AG04449 (cell line): Measurements from ENCODE around the gene SHB.

ENCODE experiments used
- CTCF ChIA-PET: fragments of 350-600 bp; formaldehyde crosslinking; extraction: SDS; loops from one replicate; lab custom pipeline; 2021; ENCODE audit warnings: antibody characterized with exemption; lab: Yijun Ruan, JAX
- POLR2A ChIA-PET: fragments of 400-600, 350-600 bp; formaldehyde crosslinking; extraction: SDS; loops from one replicate; lab custom pipeline; 2020; ENCODE audit warnings: antibody characterized with exemption, inconsistent platforms; lab: Yijun Ruan, JAX
- DNase-seq: peaks from one replicate; pipeline ENCODE4 v3.0.0-alpha.2; 2010; ENCODE audit warnings: low read depth, low spot score
- H3K4me3 ChIP-seq: 2 replicates; pipeline ENCODE4 v1.5.1; 2011; ENCODE audit warnings: low read depth, mild to moderate bottlenecking, control low read depth, low read length
- CTCF ChIP-seq: IDR thresholded peaks from one replicate; pipeline ENCODE4 v1.5.1; 2011; ENCODE audit warnings: mild to moderate bottlenecking, moderate library complexity, low read length, control low read depth, inconsistent platforms; ENCODE audit not compliant: insufficient read depth; ENCODE audit errors: missing control alignments

Gene SHB

GRCh38 chr9:37921168-37921510, 147.9 kb downstream of the SHB start:
- ChIA-PET CTCF (interaction anchor here (1.1 to 1.9 kb wide), 10 partner anchors 9 to 343 kb away, joined by 3 to 5 read pairs (median 4); no protein-coding TSS in a partner anchor), POLR2A (interaction anchor here (0.8 kb wide), 1 partner anchor 10 kb away, joined by 3 read pairs; no protein-coding TSS in a partner anchor)
- no peak for TF ChIP-seq CTCF
- no peak for DNase-seq
- H3K4me3 ChIP-seq: no peak overlapping the region

GRCh38 chr9:37920471-37921167, 148.4 kb downstream of the SHB start:
- H3K4me3 ChIP-seq: no peak overlapping the region
- CTCF ChIA-PET: interaction anchor here (1.1 to 1.9 kb wide), 10 partner anchors 9 to 343 kb away, joined by 3 to 5 read pairs (median 4); no protein-coding TSS in a partner anchor
- TF ChIP-seq CTCF: no peak
- POLR2A ChIA-PET: interaction anchor here (0.8 kb wide), 1 partner anchor 11 kb away, joined by 3 read pairs; no protein-coding TSS in a partner anchor
- DNase-seq: no peak

- TF ChIP-seq CTCF: no peak
- POLR2A ChIA-PET: no interaction called here
Observed at GRCh38 chr9:37919956-37920335, 149.1 kb downstream of the SHB start.

GRCh38 chr9:37919246-37919955, 149.6 kb downstream of the SHB start:
- POLR2A ChIA-PET: no interaction called here
- TF ChIP-seq CTCF: no peak
- CTCF ChIA-PET: interaction anchor here (1.9 to 18.1 kb wide), 3 partner anchors 8 to 344 kb away, joined by 5 to 214 read pairs (median 12); no protein-coding TSS in a partner anchor
- no peak for DNase-seq
- H3K4me3 ChIP-seq: no peak overlapping the region

More at GRCh38 chr9:37919956-37920335, 149.1 kb downstream of the SHB start:
- no peak overlapping the region for H3K4me3 ChIP-seq
- CTCF ChIA-PET: interaction anchor here (1.1 to 2.3 kb wide), 4 partner anchors 8 to 344 kb away, joined by 5 to 12 read pairs (median 5); no protein-coding TSS in a partner anchor
- no peak for DNase-seq

- POLR2A ChIA-PET: no interaction called here
- CTCF ChIA-PET: interaction anchor here (2.3 to 18.1 kb wide), 2 partner anchors 169 to 345 kb away, joined by 12 to 214 read pairs; no protein-coding TSS in a partner anchor
- no peak for DNase-seq
- TF ChIP-seq CTCF: no peak
- H3K4me3 ChIP-seq: no peak overlapping the region
Observed at GRCh38 chr9:37918665-37919170, 150.3 kb downstream of the SHB start.
